H1 (cell line): ENCODE data around the gene RHBDD2. TPM values are rescaled to one million over a fixed set of nuclear protein-coding genes. Genes with fewer than 3 reads are reported as not detected.

ENCODE experiments used
- CTCF ChIP-seq, 3 experiments: IDR thresholded peaks; 1 replicate in 2 of 3; 2 replicates in 1 of 3; pipeline versions ENCODE4 v1.5.1 to v1.6.1; 2011; ENCODE audit warnings: low read length in 3 of 3, mild to moderate bottlenecking in 3 of 3, inconsistent platforms in 2 of 3, low read depth in 1 of 3, moderate library complexity in 1 of 3; ENCODE audit not compliant: insufficient read depth in 1 of 3; ENCODE audit errors: control extremely low read depth in 1 of 3
- polyA plus RNA-seq, 7 experiments: library from polyadenylated mRNA; depleted of rRNA in 3 of 7; stranded (reverse) in 5 of 7; unstranded in 2 of 7; fragments of >200 nt in 5 of 7; fragments of 200-250 nt in 2 of 7; gene quantifications; 1 replicate in 5 of 7; 2 replicates in 1 of 7; 4 replicates in 1 of 7; pipeline versions ENCODE4 v1.2.1 to v1.2.3, GENCODE V29; 2011 to 2013; ENCODE audit warnings: missing spikeins in 2 of 7, mixed read lengths in 2 of 7
- total RNA-seq: library from RNA; stranded (reverse); fragmentation: NEBNext Ultra II Directional; extraction: Animal tissue kit (Norgen Biotek cat#: 25700); gene quantifications from 2 replicates; pipeline ENCODE4 v1.2.1, GENCODE V29; 2021

Gene RHBDD2
- total and polyA plus RNA-seq, 2 of the 8 experiments (the other 6 are each of a cell fraction or from before 2014, with no cell fraction given), result 28.3 to 65.5 TPM

DNA sequence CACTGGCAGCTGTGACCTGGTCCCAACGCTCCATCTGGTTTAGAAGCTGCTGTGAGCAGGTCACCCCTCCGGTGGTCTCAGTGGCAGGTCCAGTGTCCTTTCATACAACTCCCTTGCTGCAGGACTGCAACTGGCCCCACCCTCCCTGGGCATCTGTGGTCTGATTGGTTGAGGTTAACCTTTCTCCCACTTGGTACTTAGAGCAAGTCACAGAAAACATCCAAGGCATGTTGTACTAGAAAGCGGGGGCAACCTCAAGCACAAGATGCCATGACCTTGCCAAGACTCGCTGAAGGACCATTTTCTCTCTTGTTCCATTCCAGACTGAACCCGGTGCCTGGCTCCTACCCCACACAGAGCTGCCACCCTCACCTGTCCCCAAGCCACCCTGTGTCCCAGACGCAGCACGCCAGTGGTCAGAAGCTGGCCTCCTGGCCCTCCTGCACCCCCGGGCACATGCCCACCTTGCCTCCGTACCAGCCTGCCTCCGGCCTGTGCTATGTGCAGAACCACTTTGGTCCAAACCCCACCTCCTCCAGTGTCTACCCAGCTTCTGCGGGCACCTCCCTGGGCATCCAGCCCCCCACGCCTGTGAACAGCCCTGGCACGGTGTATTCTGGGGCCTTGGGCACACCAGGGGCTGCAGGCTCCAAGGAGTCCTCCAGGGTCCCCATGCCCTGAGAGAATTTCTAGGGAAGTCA is 9.0 kb downstream of the RHBDD2 start (continued):
- no peak for TF ChIP-seq CTCF (IDR thresholded peaks at IDR 0.05; ENCODE audit: control extremely low read depth in 1 of 3, insufficient read depth in 1 of 3, low read depth in 1 of 3, low read length in 3 of 3)
